ENCODE measurements around the gene PRR35. TPM values are rescaled to one million over a fixed set of nuclear protein-coding genes. Genes with fewer than 3 reads are reported as not detected.

The PRR35 gene
- total and polyA plus RNA-seq, 2 of the 4 experiments (the other 2 are of a cell fraction), result not detected

GRCh38 chr16:590815-591200 lies 30.6 kb downstream of the PRR35 start:
- H3K9ac ChIP-seq (ENCODE audit: low read depth, low read length), result peak overlapping the region; percentile 74
- H3K23ac ChIP-seq (ENCODE audit: low read depth, low read length), result peak overlapping the region; percentile 92
- H2BK20ac ChIP-seq (ENCODE audit: low read depth, low read length), result no peak overlapping the region
- H3K27me3 ChIP-seq (ENCODE audit: control insufficient read depth, insufficient read depth, low read length), result no peaks in the 10 kb centered on the region
- intact Hi-C loops (cut with micrococcal nuclease) (no loop called here), in situ Hi-C loops (cut with MboI; ENCODE audit: low sequenced_read_pairs) (no loop called here), dilution Hi-C loops (cut with HindIII; ENCODE audit: low sequenced_read_pairs, unreplicated experiment) (no loop called here)
- peak overlapping the region; percentile 94 for H2AFZ ChIP-seq (replicated peaks; ENCODE audit: low read length, poor library complexity)
- H4K20me1 ChIP-seq (ENCODE audit: insufficient read depth, low read length), result peaks cover 53% of the 10 kb centered on the region
- ChIA-PET POLR2A (ENCODE audit: unreplicated experiment) (no interaction called here), CTCF (interaction anchor here (0.8 kb wide), 1 partner anchor 10 kb away, joined by 3 read pairs; no protein-coding TSS in a partner anchor)
- peak overlapping the region; percentile 76; the same call in 1 of the 2 replicates for H3K14ac ChIP-seq (replicated peaks; ENCODE audit: low read depth, low read length)
- H4K5ac ChIP-seq (ENCODE audit: low read depth, low read length), result no peak overlapping the region
- peak overlapping the region; percentile 95 for H3K4me2 ChIP-seq (ENCODE audit: low read depth, low read length)
- H3K9me3 ChIP-seq (ENCODE audit: control insufficient read depth, insufficient read depth, low read length), result no peaks in the 10 kb centered on the region
- BruUV-seq (replicated peaks), result no TSS peak
- no peak overlapping the region for H2BK120ac ChIP-seq (ENCODE audit: low read depth, low read length)
- no peak overlapping the region for H3K18ac ChIP-seq (ENCODE audit: low read depth, low read length)
- 0 out of 2 replicates have a peak, but pooled peaks cover 2% of the 10 kb centered on the region for H3K36me3 ChIP-seq (ENCODE audit: control insufficient read depth, insufficient read depth, low read length)
- no peak overlapping the region for H2BK15ac ChIP-seq (ENCODE audit: low read depth, low read length)
- peaks cover 25 to 79% of the 10 kb centered on the region in 2 experiments; a peak in 3 of 4 replicates for H3K79me1 ChIP-seq (ENCODE audit: low read depth in 1 of 2, low read length in 2 of 2)
- peak overlapping the region; percentile 95 for H2AK9ac ChIP-seq (replicated peaks; ENCODE audit: low read depth, low read length, poor library complexity)
- H3K4me1 ChIP-seq (ENCODE audit: control insufficient read depth, insufficient read depth, low read length), result peaks cover 18% of the 10 kb centered on the region
- WGBS, 2 experiments (ENCODE audit: extremely low coverage in 2 of 2, insufficient read length in 1 of 2), result 46% methylated on average over 7 of the region's 10 CpGs; no CpG with 5 or more reads in 1 of the 2 experiments
- H4K8ac ChIP-seq (ENCODE audit: low read depth in 2 of 2, low read length in 2 of 2), result no peak overlapping the region
- peaks cover 18% of the 10 kb centered on the region; the same call in 1 of the 2 replicates for H3K9me1 ChIP-seq (ENCODE audit: insufficient read depth, low read length)
- TF ChIP-seq USF2 (IDR thresholded peaks at IDR 0.05; ENCODE audit: low read depth, low read length) (no peak), CEBPB (IDR thresholded peaks at IDR 0.05; ENCODE audit: low read depth, low read length) (no peak), FOS (IDR thresholded peaks at IDR 0.05; ENCODE audit: low read depth, low read length) (no peak), CHD1 (IDR thresholded peaks at IDR 0.05; ENCODE audit: low read depth, low read length) (no peak), SMC3 (IDR thresholded peaks at IDR 0.05; ENCODE audit: low read depth, low read length) (no peak), MAZ (IDR thresholded peaks at IDR 0.05; ENCODE audit: borderline replicate concordance, low read depth, low read length) (no peak), POLR2A (IDR thresholded peaks at IDR 0.05; ENCODE audit: low read depth, low read length) (no peak)
- no peak overlapping the region for H4K91ac ChIP-seq (ENCODE audit: insufficient read depth, low read depth, low read length)
- no peak for ATAC-seq (ENCODE audit: low read depth)
- H3K4ac ChIP-seq (ENCODE audit: low read depth, low read length), result peak overlapping the region; percentile 82
- peak overlapping the region; percentile 67 for H2AK5ac ChIP-seq (ENCODE audit: low read depth, low read length)
- no peak overlapping the region for H2BK5ac ChIP-seq (ENCODE audit: low read depth, low read length, poor library complexity, severe bottlenecking)
- no peak for DNase-seq
- peak overlapping the region; percentile 98 for H3K4me3 ChIP-seq (ENCODE audit: insufficient read depth, low read depth, low read length)
- peak overlapping the region; percentile 38 for H3K27ac ChIP-seq (ENCODE audit: insufficient read depth, low read length)
- H3K56ac ChIP-seq (ENCODE audit: extremely low read depth, insufficient read depth, low read length), result no peak overlapping the region
